ENCODE data around the gene VCL. TPM values are rescaled to one million over a fixed set of nuclear protein-coding genes. Genes with fewer than 3 reads are reported as not detected.

VCL gene
- total RNA-seq, 1 experiment from 2014 or later = 106 TPM

DNA sequence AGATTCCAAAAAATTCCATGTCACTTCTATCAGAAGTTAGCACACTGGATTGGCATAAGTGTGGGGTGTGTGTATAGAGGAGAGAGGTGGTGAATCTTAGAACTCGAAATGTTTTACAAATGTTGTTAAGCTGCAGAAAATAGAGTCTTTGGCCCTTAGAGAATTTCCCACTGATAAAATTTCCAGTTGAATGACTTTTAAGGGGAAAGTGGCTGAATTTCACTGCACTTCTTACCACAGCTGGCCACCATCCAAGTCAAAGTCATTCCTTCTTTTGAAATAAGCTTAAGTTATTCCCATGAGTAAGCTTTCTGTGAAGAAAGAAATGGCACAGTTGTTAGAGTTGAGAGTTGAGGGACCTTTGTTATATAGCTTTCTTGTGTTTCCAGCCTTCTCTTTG lies 13.9 kb downstream of the VCL start:
- Histone ChIP-seq H3K27me3 (ENCODE audit: insufficient read depth, low read length) (no peaks in the 10 kb centered on the region), H3K4me1 (ENCODE audit: control insufficient read depth in 1 of 2, insufficient read depth in 2 of 2, low read length in 2 of 2) (peaks cover 35 to 39% of the 10 kb centered on the region in 2 experiments), H3K36me3 (ENCODE audit: control insufficient read depth in 1 of 2, insufficient read depth in 2 of 2, low read length in 2 of 2) (0 out of 4 replicates have a peak, but pooled peaks cover 0 to 3% of the 10 kb centered on the region in 2 experiments), H3K9me3 (ENCODE audit: control insufficient read depth in 1 of 2, insufficient read depth in 1 of 2, low read depth in 1 of 2, low read length in 2 of 2) (no peaks in the 10 kb centered on the region), H2AFZ (ENCODE audit: low read depth, low read length, poor library complexity, severe bottlenecking) (no peak overlapping the region), H3K4me3 (replicated peaks in 1 of 2; ENCODE audit: low read depth in 1 of 2, low read length in 2 of 2) (no peak overlapping the region), H3K9me2 (ENCODE audit: insufficient read depth) (no peaks in the 10 kb centered on the region), H3K4me2 (ENCODE audit: low read length) (peak overlapping the region; percentile 16; the same call in 1 of the 2 replicates), H3K27ac (ENCODE audit: low read depth, low read length) (peak overlapping the region; percentile 25; the same call in 1 of the 2 replicates), H4K20me1 (ENCODE audit: insufficient read depth) (peaks cover 26% of the 10 kb centered on the region; the same call in 1 of the 2 replicates), H3K79me2 (ENCODE audit: insufficient read depth, low read length) (peaks cover 99% of the 10 kb centered on the region), H3K9ac (ENCODE audit: low read length) (no peak overlapping the region)
- CTCF ChIA-PET = interaction anchor here (1.8 kb wide), 1 partner anchor 13 kb away, joined by 9 read pairs; no protein-coding TSS in a partner anchor
- TF ChIP-seq SP1 (IDR thresholded peaks at IDR 0.05; ENCODE audit: low read depth) = no peak
- no peak for TF ChIP-seq FOSL1 (IDR thresholded peaks at IDR 0.05; ENCODE audit: low read depth)
- BruUV-seq (replicated peaks) = no TSS peak
- POLR2A ChIA-PET = interaction anchor here (1.4 kb wide), 1 partner anchor 13 kb away, joined by 6 read pairs; no protein-coding TSS in a partner anchor
- no peak for ATAC-seq
- intact Hi-C loops (cut with micrococcal nuclease) = no loop called here
- no peak for DNase-seq (ENCODE audit: low read depth, low spot score)
- RAD21 ChIA-PET (ENCODE audit: low non-redundant PET in 1 of 2, low total read pairs in 2 of 2, uncharacterized antibody in 2 of 2, unreplicated experiment in 2 of 2) = no interaction called here

DNA sequence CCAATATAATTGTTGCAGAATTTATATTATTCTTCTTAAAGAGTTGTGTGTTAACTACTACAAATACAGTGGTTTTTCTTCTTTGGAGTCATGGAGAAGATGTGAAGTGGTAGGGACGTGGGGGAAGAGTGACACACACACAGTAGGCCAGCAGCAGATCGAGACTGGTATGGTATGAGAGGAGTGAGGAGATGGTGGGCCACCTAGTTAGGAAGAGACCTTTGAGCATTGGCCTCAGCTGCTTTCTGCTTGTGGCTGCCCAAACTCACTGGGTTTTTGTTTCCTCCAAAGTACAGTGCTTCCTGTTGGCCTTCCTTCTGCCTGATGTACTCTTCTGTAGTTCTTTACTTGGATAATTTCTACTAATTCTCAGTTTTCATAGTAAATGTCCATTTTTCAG lies 14.6 kb downstream of the VCL start:
- ChIA-PET RAD21 (ENCODE audit: low non-redundant PET in 1 of 2, low total read pairs in 2 of 2, uncharacterized antibody in 2 of 2, unreplicated experiment in 2 of 2) (no interaction called here), POLR2A (interaction anchor here (1.0 to 1.4 kb wide), 2 partner anchors 8 to 13 kb away, joined by 4 to 6 read pairs; no protein-coding TSS in a partner anchor), CTCF (no interaction called here)
- peaks cover 29 to 33% of the 10 kb centered on the region in 2 experiments for H3K4me1 ChIP-seq (ENCODE audit: control insufficient read depth in 1 of 2, insufficient read depth in 2 of 2, low read length in 2 of 2)
- H3K9ac ChIP-seq (ENCODE audit: low read length) = no peak overlapping the region
- H3K27me3 ChIP-seq (ENCODE audit: insufficient read depth, low read length) = no peaks in the 10 kb centered on the region
- BruUV-seq (replicated peaks) = no TSS peak
- H3K79me2 ChIP-seq (ENCODE audit: insufficient read depth, low read length) = peaks cover 97% of the 10 kb centered on the region
- peaks cover 26% of the 10 kb centered on the region; the same call in 1 of the 2 replicates for H4K20me1 ChIP-seq (ENCODE audit: insufficient read depth)
- intact Hi-C loops (cut with micrococcal nuclease) = no loop called here
- TF ChIP-seq ELF1 (IDR thresholded peaks at IDR 0.05; ENCODE audit: borderline replicate concordance, low read depth) (no peak), EZH2phosphoT487 (IDR thresholded peaks at IDR 0.05; ENCODE audit: borderline replicate concordance) (no peak), JUND (IDR thresholded peaks at IDR 0.05) (no peak), ZFX (IDR thresholded peaks at IDR 0.05) (no peak), RAD21 (IDR thresholded peaks at IDR 0.05; ENCODE audit: low read depth) (no peak)
- TF ChIP-seq, protein P1, sequence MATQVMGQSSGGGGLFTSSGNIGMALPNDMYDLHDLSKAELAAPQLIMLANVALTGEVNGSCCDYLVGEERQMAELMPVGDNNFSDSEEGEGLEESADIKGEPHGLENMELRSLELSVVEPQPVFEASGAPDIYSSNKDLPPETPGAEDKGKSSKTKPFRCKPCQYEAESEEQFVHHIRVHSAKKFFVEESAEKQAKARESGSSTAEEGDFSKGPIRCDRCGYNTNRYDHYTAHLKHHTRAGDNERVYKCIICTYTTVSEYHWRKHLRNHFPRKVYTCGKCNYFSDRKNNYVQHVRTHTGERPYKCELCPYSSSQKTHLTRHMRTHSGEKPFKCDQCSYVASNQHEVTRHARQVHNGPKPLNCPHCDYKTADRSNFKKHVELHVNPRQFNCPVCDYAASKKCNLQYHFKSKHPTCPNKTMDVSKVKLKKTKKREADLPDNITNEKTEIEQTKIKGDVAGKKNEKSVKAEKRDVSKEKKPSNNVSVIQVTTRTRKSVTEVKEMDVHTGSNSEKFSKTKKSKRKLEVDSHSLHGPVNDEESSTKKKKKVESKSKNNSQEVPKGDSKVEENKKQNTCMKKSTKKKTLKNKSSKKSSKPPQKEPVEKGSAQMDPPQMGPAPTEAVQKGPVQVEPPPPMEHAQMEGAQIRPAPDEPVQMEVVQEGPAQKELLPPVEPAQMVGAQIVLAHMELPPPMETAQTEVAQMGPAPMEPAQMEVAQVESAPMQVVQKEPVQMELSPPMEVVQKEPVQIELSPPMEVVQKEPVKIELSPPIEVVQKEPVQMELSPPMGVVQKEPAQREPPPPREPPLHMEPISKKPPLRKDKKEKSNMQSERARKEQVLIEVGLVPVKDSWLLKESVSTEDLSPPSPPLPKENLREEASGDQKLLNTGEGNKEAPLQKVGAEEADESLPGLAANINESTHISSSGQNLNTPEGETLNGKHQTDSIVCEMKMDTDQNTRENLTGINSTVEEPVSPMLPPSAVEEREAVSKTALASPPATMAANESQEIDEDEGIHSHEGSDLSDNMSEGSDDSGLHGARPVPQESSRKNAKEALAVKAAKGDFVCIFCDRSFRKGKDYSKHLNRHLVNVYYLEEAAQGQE (IDR thresholded peaks at IDR 0.05; ENCODE audit: low read depth) = no peak
- TF ChIP-seq, protein P2, sequence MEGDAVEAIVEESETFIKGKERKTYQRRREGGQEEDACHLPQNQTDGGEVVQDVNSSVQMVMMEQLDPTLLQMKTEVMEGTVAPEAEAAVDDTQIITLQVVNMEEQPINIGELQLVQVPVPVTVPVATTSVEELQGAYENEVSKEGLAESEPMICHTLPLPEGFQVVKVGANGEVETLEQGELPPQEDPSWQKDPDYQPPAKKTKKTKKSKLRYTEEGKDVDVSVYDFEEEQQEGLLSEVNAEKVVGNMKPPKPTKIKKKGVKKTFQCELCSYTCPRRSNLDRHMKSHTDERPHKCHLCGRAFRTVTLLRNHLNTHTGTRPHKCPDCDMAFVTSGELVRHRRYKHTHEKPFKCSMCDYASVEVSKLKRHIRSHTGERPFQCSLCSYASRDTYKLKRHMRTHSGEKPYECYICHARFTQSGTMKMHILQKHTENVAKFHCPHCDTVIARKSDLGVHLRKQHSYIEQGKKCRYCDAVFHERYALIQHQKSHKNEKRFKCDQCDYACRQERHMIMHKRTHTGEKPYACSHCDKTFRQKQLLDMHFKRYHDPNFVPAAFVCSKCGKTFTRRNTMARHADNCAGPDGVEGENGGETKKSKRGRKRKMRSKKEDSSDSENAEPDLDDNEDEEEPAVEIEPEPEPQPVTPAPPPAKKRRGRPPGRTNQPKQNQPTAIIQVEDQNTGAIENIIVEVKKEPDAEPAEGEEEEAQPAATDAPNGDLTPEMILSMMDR (IDR thresholded peaks at IDR 0.05 in 2 of 3, conservative IDR thresholded peaks at IDR 0.05 in 1 of 3; ENCODE audit: borderline replicate concordance in 1 of 3, insufficient read depth in 1 of 3, low read depth in 2 of 3, low read length in 2 of 3) = no peak
- 0 out of 4 replicates have a peak, but pooled peaks cover 0 to 3% of the 10 kb centered on the region in 2 experiments for H3K36me3 ChIP-seq (ENCODE audit: control insufficient read depth in 1 of 2, insufficient read depth in 2 of 2, low read length in 2 of 2)
- no peak for ATAC-seq
- H3K4me2 ChIP-seq (ENCODE audit: low read length) = no peak overlapping the region
- no peaks in the 10 kb centered on the region for H3K9me2 ChIP-seq (ENCODE audit: insufficient read depth)
- no peaks in the 10 kb centered on the region for H3K9me3 ChIP-seq (ENCODE audit: control insufficient read depth in 1 of 2, insufficient read depth in 1 of 2, low read depth in 1 of 2, low read length in 2 of 2)
- H2AFZ ChIP-seq (ENCODE audit: low read depth, low read length, poor library complexity, severe bottlenecking) = no peak overlapping the region
- H3K27ac ChIP-seq (ENCODE audit: low read depth, low read length) = no peak overlapping the region
- H3K4me3 ChIP-seq (replicated peaks in 1 of 2; ENCODE audit: low read depth in 1 of 2, low read length in 2 of 2) = no peak overlapping the region
- no peak for DNase-seq (ENCODE audit: low read depth, low spot score)

Data from HCT116 (cell line).